Keratinocyte (primary cell): Measurements from ENCODE around the gene VTI1A. TPM values are rescaled to one million over a fixed set of nuclear protein-coding genes. Genes with fewer than 3 reads are reported as not detected.

Experiments used
- DNase-seq: peaks from one replicate; pipeline ENCODE4 v3.0.0-alpha.2; 2011; ENCODE audit warnings: low read depth, missing footprints, low spot score
- FAIRE-seq: peaks from 2 replicates; lab custom pipeline; 2011; peaks lifted over from hg19 to GRCh38; lab: Jason Lieb, UNC
- H2AFZ ChIP-seq: 2 replicates; pipeline ENCODE4 v1.6.0; 2012; ENCODE audit warnings: low read length, control low read depth, inconsistent platforms; ENCODE audit not compliant: control insufficient read depth
- H3K27ac ChIP-seq: 2 replicates; pipeline ENCODE4 v1.5.1; 2011; ENCODE audit warnings: low read length; ENCODE audit not compliant: control insufficient read depth, insufficient read depth
- H3K27me3 ChIP-seq: 3 replicates; pipeline ENCODE4 v1.6.0; 2011; ENCODE audit warnings: low read length; ENCODE audit not compliant: control insufficient read depth, insufficient read depth; ENCODE audit errors: extremely low read depth
- H3K36me3 ChIP-seq, 2 experiments: 2 replicates in 1 of 2; 3 replicates in 1 of 2; pipeline ENCODE4 v1.5.1; 2011; ENCODE audit warnings: low read length in 2 of 2, mild to moderate bottlenecking in 1 of 2; ENCODE audit not compliant: control insufficient read depth in 2 of 2, insufficient read depth in 2 of 2; ENCODE audit errors: extremely low read depth in 1 of 2
- H3K4me1 ChIP-seq: 3 replicates; pipeline ENCODE4 v1.5.1; 2011; ENCODE audit warnings: low read length; ENCODE audit not compliant: control insufficient read depth, insufficient read depth; ENCODE audit errors: extremely low read depth
- H3K4me2 ChIP-seq: 3 replicates; pipeline ENCODE4 v1.6.0; 2011; ENCODE audit warnings: low read depth, low read length; ENCODE audit not compliant: control insufficient read depth, insufficient read depth; ENCODE audit errors: extremely low read depth
- H3K4me3 ChIP-seq, 3 experiments: fragments of 200-600 bp in 1 of 3; sonication (generic) in 1 of 3; 2 replicates in 2 of 3; 3 replicates in 1 of 3; pipeline ENCODE4 v1.5.1; 2011 to 2016; ENCODE audit warnings: low read length in 3 of 3, mild to moderate bottlenecking in 3 of 3, control low read depth in 2 of 3, inconsistent platforms in 1 of 3, low read depth in 1 of 3, mixed read lengths in 1 of 3, mixed run types in 1 of 3, moderate library complexity in 1 of 3; ENCODE audit not compliant: control insufficient read depth in 2 of 3, insufficient read depth in 2 of 3; ENCODE audit errors: extremely low read depth in 1 of 3
- H3K79me2 ChIP-seq: 2 replicates; pipeline ENCODE4 v1.6.0; 2012; ENCODE audit warnings: low read length; ENCODE audit not compliant: control insufficient read depth, insufficient read depth
- H3K9ac ChIP-seq: 3 replicates; pipeline ENCODE4 v1.6.0; 2011; ENCODE audit warnings: low read length; ENCODE audit not compliant: control insufficient read depth, insufficient read depth; ENCODE audit errors: extremely low read depth
- H3K9me1 ChIP-seq: 3 replicates; pipeline ENCODE4 v1.6.0; 2011; ENCODE audit warnings: low read length; ENCODE audit not compliant: control insufficient read depth, insufficient read depth; ENCODE audit errors: extremely low read depth
- H3K9me3 ChIP-seq: 2 replicates; pipeline ENCODE4 v1.5.1; 2012; ENCODE audit warnings: low read depth, low read length; ENCODE audit not compliant: control insufficient read depth
- H4K20me1 ChIP-seq: 3 replicates; pipeline ENCODE4 v1.6.0; 2011; ENCODE audit warnings: low read length; ENCODE audit not compliant: control insufficient read depth, insufficient read depth; ENCODE audit errors: extremely low read depth
- EZH2 ChIP-seq: IDR thresholded peaks from one replicate; pipeline ENCODE4 v1.6.1; 2012; ENCODE audit warnings: inconsistent platforms, mild to moderate bottlenecking, low read length, moderate library complexity
- dilution Hi-C: fragments of 300-500 bp; cut with MboI; formaldehyde crosslinking; loops from one replicate; pipeline ENCODE4 v1.7.0; 2020; ENCODE audit warnings: low sequenced_read_pairs; ENCODE audit not compliant: extremely low pct_ligation_motif_present
- polyA plus RNA-seq, 5 experiments: library from polyadenylated mRNA; depleted of rRNA in 3 of 5; stranded (reverse) in 3 of 5; stranded (forward) in 1 of 5; unstranded in 1 of 5; fragments of >200 nt; gene quantifications; 1 replicate in 1 of 5; 2 replicates in 3 of 5; 3 replicates in 1 of 5; pipeline versions ENCODE4 v1.2.1 to v1.2.3, GENCODE V29; 2011 to 2012; ENCODE audit warnings: missing spikeins in 2 of 5, low read depth in 1 of 5, low replicate concordance in 1 of 5
- TF ChIP-seq, protein P1 (sequence below), 3 experiments: IDR thresholded peaks in 1 of 3; conservative IDR thresholded peaks in 1 of 3; optimal IDR thresholded peaks in 1 of 3; 2 replicates in 2 of 3; 3 replicates in 1 of 3; pipeline versions ENCODE3 to v1.5.1; 2011; ENCODE audit warnings: low read length in 3 of 3, mild to moderate bottlenecking in 3 of 3, moderate library complexity in 2 of 3, control low read depth in 1 of 3, inconsistent platforms in 1 of 3; ENCODE audit not compliant: insufficient read depth in 2 of 3; ENCODE audit errors: extremely low read depth in 1 of 3

The VTI1A gene
- polyA plus RNA-seq, 1 donor (not counting 4 experiments of a cell fraction or from before 2014, with no cell fraction given) = 18.5 TPM

DNA sequence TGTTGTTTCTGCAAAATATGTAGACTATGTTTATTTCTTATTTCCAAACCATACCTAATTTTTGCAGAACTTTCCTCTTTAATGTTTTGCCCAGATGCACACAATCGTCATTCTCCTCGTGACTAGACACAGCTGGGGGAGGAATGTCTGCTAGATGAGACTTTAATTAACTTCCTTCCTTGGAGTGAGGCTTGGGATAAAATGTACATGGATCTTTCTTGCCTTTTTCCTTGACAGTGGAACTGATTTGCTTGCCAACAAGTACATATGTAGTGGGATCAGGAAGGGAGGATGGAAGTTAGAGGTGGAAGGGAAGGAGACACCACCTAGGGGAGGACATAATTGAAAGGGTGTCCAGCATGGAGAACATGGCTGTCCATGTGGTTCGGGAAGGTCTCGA is 172.5 kb downstream of the VTI1A start:
- Histone ChIP-seq H3K4me3 (no peak overlapping the region), H3K4me1 (no peaks in the 10 kb centered on the region), H3K27ac (no peak overlapping the region), H3K27me3 (no peaks in the 10 kb centered on the region), H3K9me1 (no peaks in the 10 kb centered on the region), H2AFZ (no peak overlapping the region), H3K79me2 (no peaks in the 10 kb centered on the region), H4K20me1 (no peaks in the 10 kb centered on the region), H3K4me2 (no peak overlapping the region), H3K9ac (no peak overlapping the region), H3K36me3 (no peaks in the 10 kb centered on the region), H3K9me3 (no peaks in the 10 kb centered on the region)
- FAIRE-seq = no peak
- dilution Hi-C loops = no loop called here
- TF ChIP-seq, protein P1, sequence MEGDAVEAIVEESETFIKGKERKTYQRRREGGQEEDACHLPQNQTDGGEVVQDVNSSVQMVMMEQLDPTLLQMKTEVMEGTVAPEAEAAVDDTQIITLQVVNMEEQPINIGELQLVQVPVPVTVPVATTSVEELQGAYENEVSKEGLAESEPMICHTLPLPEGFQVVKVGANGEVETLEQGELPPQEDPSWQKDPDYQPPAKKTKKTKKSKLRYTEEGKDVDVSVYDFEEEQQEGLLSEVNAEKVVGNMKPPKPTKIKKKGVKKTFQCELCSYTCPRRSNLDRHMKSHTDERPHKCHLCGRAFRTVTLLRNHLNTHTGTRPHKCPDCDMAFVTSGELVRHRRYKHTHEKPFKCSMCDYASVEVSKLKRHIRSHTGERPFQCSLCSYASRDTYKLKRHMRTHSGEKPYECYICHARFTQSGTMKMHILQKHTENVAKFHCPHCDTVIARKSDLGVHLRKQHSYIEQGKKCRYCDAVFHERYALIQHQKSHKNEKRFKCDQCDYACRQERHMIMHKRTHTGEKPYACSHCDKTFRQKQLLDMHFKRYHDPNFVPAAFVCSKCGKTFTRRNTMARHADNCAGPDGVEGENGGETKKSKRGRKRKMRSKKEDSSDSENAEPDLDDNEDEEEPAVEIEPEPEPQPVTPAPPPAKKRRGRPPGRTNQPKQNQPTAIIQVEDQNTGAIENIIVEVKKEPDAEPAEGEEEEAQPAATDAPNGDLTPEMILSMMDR (optimal IDR thresholded peaks at IDR 0.05 in 1 of 3, IDR thresholded peaks at IDR 0.05 in 1 of 3, conservative IDR thresholded peaks at IDR 0.05 in 1 of 3; ENCODE audit: extremely low read depth in 1 of 3, insufficient read depth in 2 of 3, low read length in 3 of 3) = no peak
- TF ChIP-seq EZH2 = no peak
- no peak for DNase-seq

DNA sequence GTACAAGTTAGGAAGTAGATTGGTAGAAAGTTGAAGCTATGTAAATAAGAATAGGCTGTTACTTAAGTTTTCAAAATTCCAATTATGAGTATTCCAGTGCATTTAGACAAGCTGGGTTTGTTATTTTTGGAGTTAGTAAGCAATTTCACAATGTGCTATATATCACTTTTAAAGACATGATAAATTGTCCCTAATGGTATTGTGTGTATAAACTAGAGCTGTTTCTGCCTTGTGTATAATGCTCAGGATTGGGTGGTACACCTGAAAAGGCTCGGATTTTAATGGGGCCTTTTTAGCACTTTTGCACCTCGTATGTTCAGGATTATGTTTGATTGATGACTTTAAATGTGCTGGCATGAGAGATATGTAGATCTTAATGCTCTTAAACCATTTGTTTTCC is 175.8 kb downstream of the VTI1A start:
- Histone ChIP-seq H3K9ac (no peak overlapping the region), H3K27me3 (no peaks in the 10 kb centered on the region), H3K79me2 (no peaks in the 10 kb centered on the region), H3K4me3 (no peak overlapping the region), H3K4me2 (no peak overlapping the region), H3K27ac (no peak overlapping the region), H3K36me3 (no peaks in the 10 kb centered on the region), H3K4me1 (no peaks in the 10 kb centered on the region), H3K9me3 (no peaks in the 10 kb centered on the region), H2AFZ (no peak overlapping the region), H4K20me1 (no peaks in the 10 kb centered on the region), H3K9me1 (no peaks in the 10 kb centered on the region)
- no peak for TF ChIP-seq EZH2
- TF ChIP-seq, protein P1 (optimal IDR thresholded peaks at IDR 0.05 in 1 of 3, IDR thresholded peaks at IDR 0.05 in 1 of 3, conservative IDR thresholded peaks at IDR 0.05 in 1 of 3; ENCODE audit: extremely low read depth in 1 of 3, insufficient read depth in 2 of 3, low read length in 3 of 3) = no peak
- dilution Hi-C loops = no loop called here
- FAIRE-seq = no peak
- no peak for DNase-seq
